NCI-H187 treated with DMSO at 0.1 percent for 48 hours (cell line): Measurements from ENCODE around the gene TMEM242.

ENCODE experiments used
- DNase-seq: peaks from one replicate; lab custom pipeline; 2025; lab: John Stamatoyannopoulos, UW

TMEM242 gene

DNA sequence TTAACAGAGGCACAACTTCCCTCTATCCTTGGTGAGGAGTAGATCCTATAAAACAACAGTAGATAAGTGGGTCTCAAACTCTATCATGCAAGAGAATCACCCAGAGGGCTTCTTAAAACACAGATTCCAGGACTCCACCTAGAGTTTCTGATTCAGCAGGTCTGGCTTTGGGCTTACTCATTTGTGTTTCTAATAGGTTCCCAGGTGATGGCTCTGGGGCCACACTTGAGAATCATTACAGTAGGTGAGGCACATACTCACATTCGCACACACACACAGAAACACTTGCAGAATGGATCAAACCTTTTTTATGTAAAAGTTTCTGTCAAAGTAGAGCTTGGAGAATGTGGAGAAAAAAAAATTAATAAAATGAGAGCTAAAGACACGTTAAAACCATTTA is 52.4 kb downstream of the TMEM242 start:
- no peak for DNase-seq

DNA sequence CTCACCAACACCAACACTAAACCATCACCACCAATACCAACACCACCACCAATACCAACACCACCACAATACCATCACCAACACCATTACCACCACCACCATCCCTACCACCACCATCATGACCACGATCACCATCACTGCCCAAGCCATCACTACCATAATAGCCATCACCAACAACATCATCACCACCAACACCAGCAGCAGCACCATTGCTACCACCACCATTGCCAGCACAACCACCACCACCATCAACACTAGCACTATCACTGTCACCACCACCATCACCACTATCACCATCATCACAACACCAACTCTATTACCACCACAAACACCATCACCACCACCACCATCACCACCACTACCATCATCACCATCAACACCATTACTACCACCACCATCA is 53.0 kb downstream of the TMEM242 start:
- DNase-seq = no peak

DNA sequence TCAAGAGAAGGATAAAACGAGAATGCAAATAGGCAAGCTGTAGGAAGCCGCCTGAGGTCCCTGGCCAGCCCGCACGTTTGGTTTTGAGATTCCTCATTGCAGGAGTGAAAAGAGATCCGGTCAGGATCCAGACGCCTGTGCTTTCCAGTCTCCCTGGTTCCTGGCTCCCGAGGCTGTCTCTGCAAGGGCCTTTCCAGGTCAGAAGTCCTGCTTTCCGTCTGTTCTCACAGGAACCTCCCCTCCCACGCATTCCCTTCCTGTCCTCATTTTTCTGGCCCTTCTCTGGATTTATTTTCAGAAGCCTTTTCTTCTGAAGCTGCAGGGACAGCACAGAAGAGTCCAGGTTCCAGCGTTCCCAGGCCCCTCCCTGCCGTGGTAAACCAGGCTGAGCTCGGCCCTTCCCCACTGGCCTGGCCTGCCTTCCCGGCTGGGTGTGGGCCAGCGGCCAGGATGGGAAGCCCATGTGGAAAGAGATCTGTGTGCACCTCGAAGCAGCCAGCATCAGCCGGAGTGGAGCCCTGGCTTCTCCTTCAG is 54.0 kb downstream of the TMEM242 start:
- no peak for DNase-seq

DNA sequence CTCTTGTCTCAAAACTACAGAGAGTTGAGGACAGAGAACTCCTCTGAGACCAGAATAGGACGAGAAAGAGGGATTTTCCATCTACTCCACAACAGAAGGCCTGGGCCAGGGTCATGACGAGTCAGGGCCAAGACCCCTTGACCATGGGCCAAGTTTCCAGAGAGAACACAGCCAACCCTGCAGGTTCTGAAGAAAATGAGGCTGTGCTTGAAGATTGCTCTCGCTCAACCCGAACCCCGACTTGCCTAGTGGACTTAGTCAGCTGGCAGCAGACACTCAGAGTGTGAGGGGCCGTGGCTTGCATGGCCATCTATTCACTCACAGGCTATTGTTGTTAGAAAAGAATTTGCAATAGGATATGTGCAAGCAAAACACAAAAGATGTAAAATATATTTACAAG is 54.5 kb downstream of the TMEM242 start:
- no peak for DNase-seq

DNA sequence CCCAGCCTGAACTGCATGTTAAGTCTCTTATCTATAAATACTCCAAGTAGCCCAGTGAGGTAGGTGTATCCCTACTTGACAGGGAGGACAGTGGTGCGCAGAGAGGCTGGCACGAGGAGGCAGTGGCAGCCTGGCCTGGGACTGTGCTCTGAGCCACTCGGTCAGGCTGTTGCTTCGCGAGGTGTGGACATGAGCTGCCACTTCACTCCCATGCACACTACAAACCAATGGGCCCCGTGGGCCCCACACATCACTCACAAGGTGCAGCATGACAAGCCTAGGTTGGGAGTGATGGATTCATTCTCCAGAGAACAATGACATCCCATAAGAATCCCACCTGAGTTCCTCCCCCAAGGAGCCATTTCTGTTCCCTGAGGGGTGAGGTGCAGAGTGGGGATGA is 54.9 kb downstream of the TMEM242 start:
- DNase-seq = no peak

DNA sequence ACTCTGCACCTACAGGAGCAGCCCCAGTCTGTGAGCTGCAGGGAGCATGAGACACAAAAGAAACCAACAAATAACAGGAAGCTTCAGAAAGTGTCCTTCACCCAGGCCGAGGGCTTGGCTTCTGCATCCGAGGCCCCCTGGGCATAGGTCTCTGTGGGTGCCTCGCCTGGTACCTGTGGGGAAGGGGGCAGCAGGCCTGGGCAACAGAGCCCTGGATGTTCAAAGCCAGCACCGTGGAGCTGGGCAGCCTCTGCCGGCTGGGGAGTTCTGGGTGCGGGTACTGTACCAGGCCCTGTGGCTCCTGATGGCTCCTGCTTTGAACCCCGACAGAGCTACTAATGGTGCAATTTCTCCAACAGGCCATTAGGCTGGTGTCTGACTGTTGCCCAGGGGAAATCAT is 55.7 kb downstream of the TMEM242 start:
- DNase-seq = no peak

DNA sequence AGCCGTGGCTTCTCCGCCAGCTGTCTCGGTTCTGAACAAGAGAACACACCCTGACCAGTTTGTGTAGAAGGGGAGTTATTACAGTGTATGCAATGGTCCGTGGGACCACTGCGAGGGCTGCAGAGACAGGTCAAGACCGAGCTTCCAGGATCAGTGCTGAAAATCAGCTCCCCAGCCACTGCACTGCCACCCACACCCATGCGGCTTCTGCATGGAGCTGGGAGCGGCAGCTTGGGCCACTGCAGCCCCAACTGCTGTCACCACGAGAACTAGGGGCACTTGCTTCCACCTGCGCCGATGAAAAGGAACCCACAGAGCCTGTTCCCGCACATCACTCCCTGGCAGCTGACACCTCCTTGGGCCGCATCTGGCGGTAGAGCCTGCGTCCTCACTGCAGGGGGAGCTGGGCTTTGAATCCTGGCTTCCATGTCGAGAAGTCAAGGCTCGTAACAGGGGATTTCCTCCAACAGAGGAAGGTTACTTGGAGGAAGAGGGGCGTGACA is 56.2 kb downstream of the TMEM242 start:
- DNase-seq = no peak

DNA sequence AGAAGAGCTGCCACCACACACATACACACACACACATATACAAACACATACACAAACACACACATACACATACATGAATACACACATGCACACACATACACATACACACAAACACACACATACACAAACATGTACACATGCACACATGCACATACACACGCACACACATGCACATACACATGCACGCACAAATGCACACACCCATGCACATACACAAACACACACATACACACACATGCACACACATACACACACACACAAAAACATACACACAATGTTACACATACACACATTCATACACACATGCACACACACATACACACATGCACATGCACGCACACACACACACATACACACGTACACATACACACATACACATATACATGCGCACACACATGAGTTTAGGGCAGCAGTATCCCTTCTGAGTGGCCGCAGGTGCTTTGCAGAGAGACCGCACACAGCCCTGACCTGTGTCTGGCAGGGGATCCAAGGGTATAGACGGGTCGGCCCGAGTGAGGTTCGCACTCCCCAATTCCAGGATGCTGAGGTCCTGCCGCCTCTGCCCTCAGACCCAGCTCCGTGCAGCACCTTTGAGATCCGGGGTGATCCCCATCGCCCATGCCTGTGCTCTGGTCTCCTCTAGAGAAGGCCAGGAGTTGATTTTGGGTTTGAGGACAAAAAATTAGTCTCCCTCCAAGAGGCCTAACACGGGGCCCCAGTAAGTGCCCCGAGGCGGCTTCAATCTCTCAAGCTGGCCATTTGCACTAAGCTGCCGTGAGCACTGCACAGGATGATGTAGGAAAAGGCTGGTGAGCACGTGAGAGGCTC is 56.8 kb downstream of the TMEM242 start:
- DNase-seq = no peak

DNA sequence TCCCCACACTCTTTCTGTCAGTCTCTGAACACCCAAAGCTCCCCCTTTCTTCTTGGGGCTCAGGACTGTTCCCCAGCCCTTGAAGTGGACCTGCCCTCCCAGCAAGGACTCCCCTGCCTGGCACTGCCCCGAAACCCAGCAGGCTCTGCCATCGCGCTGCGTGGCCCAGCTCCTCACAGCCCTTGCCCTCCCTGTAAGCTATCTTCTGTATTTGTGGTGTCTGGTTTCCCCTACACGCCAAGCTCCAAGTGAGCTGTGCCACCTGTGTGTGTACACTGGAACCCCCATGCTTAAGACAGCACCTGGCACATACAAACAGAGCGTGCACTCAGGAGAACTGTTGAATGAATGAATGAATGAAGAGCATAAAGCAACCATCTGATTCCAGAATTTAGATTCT is 57.7 kb downstream of the TMEM242 start:
- DNase-seq = peak; percentile 46

DNA sequence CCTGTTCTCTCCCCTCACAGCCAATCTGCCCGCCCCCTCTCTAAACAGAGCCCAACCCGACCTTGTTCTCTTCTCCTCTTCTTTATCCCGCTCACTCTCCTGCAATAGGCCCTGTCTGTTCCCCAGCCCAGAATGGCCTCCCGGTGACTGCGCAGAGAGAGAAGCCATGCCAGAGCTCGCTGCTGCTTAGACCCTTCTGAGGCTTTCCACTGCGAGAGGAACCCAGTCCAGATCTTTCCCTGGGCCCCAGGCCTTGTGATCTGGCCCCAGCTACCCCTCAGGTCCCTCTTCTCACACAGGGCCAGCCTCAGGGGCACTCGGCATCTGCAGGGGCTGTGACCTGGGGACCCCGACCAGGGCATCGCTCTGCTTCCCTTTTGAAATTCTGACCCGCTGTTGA is 58.1 kb downstream of the TMEM242 start:
- no peak for DNase-seq

DNA sequence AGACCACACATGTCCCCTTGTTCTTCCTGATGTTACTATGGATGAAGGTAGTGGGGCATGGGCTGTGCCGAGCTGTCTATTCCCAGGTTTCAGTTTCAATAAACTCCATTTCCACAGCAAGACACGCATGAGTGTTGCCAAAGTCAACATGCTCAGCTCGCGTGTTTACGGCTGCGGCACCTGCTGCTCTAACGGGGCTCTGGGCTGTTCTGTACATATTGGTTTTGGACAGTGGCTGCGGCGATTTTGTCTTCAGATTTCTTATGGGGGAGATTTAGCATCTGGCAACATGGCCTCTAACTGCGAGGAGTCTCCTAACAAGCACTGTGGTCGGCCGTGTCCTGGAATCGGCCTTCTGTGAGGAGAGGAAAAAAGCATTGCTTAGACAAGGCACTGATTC is 58.6 kb downstream of the TMEM242 start:
- no peak for DNase-seq

DNA sequence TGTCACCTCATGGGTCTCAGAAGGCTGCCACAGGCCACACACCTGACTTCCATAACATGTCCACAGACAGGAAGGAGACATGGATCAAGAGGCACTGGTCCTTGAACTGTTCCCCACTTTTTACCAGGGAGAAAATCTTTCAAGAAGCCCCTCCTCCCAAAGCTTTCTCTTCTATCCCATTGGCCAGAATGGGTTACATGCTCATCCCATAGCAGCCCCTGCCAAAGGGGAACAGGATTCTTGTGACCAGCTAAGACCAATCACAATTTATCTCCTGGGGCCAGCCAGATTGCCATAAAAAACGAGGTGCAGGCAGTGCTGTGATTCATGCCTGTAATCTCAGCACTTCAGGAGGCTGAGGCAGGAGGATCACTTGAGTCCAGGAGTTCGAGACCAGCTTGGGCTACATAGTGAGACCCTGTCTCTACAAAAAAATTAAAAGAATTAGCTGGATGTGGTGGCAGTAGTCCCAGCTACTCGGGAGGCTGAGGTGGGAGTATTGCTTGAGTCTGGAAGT is 59.4 kb downstream of the TMEM242 start:
- no peak for DNase-seq

DNA sequence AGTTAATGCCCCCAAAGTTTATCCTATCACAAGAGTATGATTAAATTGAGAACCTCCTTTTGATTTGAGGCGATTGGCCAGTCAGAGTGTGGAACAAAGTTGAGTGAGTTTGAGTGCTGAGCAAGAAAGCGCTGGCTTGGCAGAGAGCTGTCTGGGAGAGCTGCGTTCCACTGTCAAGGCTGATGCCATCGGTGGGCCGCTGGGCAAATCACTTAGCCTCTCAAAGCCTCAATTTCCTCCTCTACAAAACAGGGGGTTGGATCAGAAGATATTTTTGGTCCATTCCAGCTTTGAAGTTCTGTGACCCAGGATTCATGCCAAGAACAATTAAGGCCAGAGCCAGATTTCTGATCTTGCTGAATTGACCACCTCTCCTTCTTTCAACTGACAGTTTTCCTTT is 60.2 kb downstream of the TMEM242 start:
- no peak for DNase-seq

DNA sequence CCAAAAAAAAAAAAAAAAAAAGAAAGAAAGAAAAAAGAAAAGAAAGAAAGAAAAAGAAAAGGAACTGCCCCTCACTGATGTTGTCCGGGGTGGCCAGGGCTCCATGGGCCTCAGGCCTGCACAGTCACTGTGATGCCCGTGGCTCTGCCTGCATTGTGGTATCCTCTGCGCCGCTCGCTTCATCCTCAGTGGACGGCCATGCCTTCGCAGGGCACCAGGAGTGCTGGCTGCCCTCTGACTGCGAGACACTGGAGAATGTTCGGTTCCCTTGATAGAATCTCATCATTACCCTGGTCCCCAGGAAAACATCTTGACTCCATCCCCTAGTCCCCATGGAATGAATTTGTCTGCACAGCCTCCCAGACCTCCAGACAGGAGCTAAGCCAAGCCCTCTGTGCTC is 61.7 kb downstream of the TMEM242 start:
- no peak for DNase-seq

DNA sequence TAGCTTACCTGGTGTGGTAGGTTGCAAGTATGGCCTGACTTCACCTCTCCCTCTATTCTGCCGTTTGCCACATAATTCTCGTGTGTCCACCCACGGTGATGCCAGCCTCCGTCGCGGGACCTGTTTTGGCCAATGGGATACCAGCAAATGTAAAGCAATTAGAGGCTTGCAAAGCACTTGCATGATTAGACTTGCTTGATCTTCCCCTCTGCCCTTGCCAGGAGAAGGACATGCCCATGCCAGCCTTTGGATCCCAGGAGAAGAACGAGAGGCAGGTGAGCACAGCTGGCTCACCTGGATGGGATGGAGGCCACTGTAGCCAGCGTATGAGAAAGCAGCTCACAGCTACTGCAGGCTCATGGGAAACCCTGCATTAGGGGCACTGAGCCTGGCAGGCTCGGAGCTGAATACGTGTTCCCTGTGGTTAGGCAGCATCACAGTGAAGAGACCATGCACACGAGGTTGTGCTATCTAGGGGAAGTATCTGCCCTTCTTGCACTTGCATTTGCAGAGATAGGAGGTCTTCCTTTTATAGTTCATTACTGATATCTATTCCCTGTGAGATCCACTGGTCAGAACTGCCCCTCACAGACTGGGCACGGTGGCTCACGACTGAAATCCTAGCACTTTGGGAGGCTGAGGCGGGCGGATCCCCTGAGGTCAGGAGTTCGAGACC is 62.4 kb downstream of the TMEM242 start:
- no peak for DNase-seq

DNA sequence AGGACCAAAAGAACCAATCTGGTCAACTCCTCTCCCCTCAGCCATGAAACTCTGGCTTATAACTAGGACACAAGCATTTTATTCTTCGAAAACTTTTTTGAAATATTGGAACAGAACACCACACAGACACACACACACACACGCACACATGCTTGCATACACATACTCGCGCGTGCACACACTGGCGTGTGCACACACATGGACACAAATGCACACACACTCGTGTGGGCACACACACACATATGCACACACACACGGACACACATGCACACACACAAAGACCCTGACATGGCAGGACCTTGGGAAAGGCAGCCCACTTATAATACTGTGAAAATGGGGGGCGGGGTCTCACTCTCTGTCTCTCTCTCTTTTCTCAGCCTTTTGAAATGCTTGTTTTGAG is 63.9 kb downstream of the TMEM242 start:
- DNase-seq = no peak

DNA sequence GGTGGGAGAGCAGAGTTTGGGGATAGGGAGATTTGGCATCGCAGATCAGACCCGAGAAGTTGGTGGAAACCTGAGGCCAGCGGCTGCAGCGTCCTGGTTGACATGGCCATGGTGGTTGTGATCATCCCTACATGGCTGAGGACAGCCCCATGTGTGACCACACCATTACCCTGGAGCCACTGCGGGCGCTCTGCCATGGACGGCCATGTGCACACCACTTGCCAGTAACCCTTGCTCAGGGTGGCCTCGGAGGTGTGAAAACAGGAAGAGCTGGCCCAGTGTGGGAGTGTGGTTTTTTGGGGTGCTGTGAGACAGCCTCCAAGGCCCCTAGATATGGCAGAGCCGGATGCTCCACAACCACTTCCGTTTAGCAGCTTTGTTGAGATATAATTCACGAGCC is 64.4 kb downstream of the TMEM242 start:
- no peak for DNase-seq

DNA sequence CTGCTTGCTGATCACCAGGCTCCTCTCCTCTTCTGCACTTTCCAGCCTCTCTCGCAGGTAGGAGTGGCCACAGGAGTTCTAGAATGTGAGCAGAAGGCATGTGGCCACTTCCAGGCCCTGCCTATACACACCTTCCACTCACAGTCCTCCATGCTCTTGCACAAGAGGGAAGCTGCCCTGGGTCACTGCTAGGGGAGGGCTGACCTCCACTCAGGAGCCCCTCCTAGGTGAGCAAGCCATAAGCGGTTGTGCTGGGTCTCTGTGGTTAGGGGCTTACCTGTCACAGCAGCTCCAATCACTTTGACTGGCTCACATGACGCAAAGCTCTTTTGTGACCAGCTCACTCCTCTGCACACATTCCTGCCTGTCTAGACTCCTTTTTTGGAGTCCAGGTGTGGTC is 68.2 kb downstream of the TMEM242 start:
- no peak for DNase-seq

DNA sequence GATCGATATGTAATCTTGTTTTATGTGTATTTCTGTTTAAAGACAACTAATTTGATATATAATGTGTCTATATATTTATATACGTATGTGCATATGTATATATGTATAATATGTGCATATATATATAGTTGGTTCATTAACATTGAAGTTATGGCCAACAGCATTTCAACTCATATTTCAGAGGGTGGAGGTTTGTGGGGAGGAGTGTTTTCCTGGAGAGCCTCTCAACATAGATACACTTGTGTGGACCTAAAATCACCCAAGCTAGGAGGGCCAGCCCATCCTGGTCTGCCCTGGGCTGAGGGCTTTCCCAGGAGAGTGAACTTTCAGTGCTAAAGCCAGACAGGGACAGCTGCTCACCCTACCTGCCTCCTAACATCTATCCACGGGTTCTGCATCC is 68.8 kb downstream of the TMEM242 start:
- no peak for DNase-seq

DNA sequence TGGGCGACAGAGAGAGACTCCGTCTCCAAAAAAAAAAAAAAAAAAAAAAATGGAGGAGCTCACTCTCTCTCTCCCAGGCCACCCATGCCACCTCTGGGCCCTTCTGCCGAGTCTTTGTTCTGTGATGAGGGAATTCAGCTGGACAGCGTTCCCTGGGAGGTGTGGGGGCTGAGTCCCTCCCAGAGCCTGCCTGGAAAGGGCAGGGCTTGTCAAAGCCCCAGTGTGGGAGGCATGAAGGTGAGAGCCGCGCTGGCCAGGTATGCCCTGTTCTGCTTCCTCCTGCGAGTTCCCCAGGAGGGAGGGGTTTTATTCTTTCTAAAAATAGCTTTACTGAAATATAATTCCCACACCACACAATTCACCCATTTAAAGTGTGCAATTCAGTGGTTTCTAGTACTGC is 69.6 kb downstream of the TMEM242 start:
- DNase-seq = no peak

DNA sequence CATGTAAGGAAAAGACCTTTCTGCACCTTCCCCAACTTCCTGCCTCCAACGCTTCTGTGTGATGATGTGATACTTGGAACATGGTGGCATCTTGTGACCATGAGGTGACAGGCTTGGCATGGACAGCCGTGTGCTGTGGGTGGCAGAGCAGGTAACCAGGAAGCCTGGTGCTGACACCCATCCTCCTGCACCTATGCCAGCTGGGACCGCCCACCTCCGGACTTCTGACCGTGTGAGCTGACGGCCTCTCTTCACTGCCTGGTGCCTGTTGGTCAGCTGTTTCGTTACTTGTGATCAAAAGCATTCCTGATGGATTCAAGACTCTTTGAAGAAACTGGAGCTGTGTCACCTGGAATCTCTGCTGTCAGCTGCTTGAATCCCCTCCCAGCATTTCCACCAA is 70.3 kb downstream of the TMEM242 start:
- no peak for DNase-seq

DNA sequence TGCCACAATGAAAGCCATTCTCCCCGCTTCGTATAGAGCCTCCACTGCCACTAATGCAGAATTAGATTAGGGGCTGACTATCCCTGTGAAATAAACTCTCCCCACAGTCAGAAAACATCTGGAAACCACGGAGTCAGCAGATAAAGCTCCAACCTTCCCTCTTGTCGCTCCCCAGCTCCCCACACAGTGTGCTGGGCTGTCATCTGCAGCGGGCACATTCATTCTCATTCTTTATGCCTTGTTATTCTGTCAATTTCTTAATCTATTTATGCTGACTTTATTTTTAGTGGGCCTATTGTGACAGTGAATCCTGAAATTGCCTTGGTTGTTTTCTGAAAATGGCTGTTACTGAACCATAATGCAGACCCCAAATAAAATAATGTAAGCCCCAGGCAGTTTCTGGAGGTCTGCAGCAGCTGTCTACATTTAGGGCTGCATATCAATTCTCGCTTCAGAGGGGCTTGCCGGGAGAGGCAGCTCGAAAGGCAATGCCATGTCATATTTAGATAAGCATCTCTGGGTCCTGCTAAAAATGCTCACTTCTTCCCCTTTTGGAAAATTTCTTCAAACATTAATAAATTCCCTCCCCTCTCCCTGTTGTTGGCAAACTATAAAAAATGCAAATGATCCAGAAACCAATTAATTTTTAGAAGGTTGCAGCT is 71.6 kb downstream of the TMEM242 start:
- DNase-seq = no peak

DNA sequence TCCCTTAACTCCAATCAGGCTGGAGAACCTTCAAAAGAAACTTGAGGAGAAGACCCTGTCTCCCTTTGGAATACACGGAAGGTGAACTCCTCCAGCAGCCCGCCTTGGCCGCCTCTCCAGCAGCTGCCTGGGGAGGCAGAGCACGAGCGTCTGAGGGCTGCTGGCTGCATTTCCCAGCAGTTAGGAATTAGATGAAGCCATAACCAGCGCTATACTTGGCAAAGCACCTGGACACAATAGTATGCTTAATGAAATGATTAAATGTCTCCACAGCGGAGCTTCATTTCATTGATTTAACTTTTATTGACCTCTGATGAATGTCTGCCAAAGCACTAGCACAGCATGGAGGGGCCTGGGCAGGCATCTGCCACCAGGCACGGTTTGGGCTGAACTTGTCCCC is 73.5 kb downstream of the TMEM242 start:
- no peak for DNase-seq
